Esophagus squamous epithelium (tissue), 5 donors: ENCODE data around the gene SKIC3. TPM values are rescaled to one million over a fixed set of nuclear protein-coding genes. Genes with fewer than 3 reads are reported as not detected.

Experiments used
- DNase-seq: peaks from one replicate; lab custom pipeline; 2025; lab: John Stamatoyannopoulos, UW
- H3K27ac ChIP-seq, 4 donors: fragments of 200-600 bp; sonication (generic); one replicate each; pipeline ENCODE4 v1.5.1; 2016 to 2019; ENCODE audit warnings: mild to moderate bottlenecking in 1 of 4
- H3K27me3 ChIP-seq, 4 donors: fragments of 200-600 bp; sonication (generic); 1 replicate in 3 of 4; 2 replicates in 1 of 4; pipeline versions ENCODE4 v1.5.1 to v1.6.0; 2017 to 2021; ENCODE audit warnings: antibody characterized with exemption in 1 of 4
- H3K36me3 ChIP-seq, 3 donors: fragments of 200-600 bp; sonication (generic); one replicate each; pipeline ENCODE4 v1.5.1; 2016 to 2019
- H3K4me1 ChIP-seq, 3 donors: fragments of 200-600 bp; sonication (generic); one replicate each; pipeline ENCODE4 v1.5.1; 2017 to 2019
- H3K4me3 ChIP-seq, 4 donors: fragments of 200-600 bp; sonication (generic); 1 replicate in 3 of 4; 2 replicates in 1 of 4; pipeline ENCODE4 v1.5.1; 2016 to 2019; ENCODE audit warnings: mild to moderate bottlenecking in 2 of 4, moderate library complexity in 1 of 4
- H3K9me3 ChIP-seq, 3 donors: fragments of 200-600 bp; sonication (generic); one replicate each; pipeline ENCODE4 v1.5.1; 2016 to 2019
- POLR2A ChIP-seq, 4 donors: fragments of 450-650 bp; IDR thresholded peaks; one replicate each; pipeline ENCODE4 v1.6.1; 2017; ENCODE audit warnings: antibody characterized with exemption in 4 of 4, mild to moderate bottlenecking in 4 of 4, moderate library complexity in 3 of 4
- WGBS, 2 donors: methylation state at CpG; one replicate each; pipeline ENCODE4 v1.1.5; 2018; 5-methylcytosine and 5-hydroxymethylcytosine counted together
- intact Hi-C: fragments of 100-400 bp; cut with DNase I; formaldehyde crosslinking; loops from one replicate; pipeline ENCODE4 v1.15.0; 2022
- total RNA-seq, 4 donors: library from RNA; depleted of rRNA; stranded (reverse); fragments of >200 nt; gene quantifications; one replicate each; pipeline ENCODE4 v1.1.0, GENCODE V29; 2016
- TF ChIP-seq, protein P1 (sequence below), 6 experiments: fragments of 450-650 bp in 4 of 6; fragments of 200-600 bp in 2 of 6; sonication (generic) in 2 of 6; IDR thresholded peaks; one replicate each; pipeline ENCODE4 v1.5.1; 2016 to 2019; ENCODE audit warnings: antibody characterized with exemption in 6 of 6, mild to moderate bottlenecking in 4 of 6, moderate library complexity in 4 of 6
- donor health status: DM: yes; HTN: yes; CAD: no.

SKIC3 gene
- total RNA-seq, 4 donors from 2014 or later = 27.0 to 71.3 (median 41.6) TPM

DNA sequence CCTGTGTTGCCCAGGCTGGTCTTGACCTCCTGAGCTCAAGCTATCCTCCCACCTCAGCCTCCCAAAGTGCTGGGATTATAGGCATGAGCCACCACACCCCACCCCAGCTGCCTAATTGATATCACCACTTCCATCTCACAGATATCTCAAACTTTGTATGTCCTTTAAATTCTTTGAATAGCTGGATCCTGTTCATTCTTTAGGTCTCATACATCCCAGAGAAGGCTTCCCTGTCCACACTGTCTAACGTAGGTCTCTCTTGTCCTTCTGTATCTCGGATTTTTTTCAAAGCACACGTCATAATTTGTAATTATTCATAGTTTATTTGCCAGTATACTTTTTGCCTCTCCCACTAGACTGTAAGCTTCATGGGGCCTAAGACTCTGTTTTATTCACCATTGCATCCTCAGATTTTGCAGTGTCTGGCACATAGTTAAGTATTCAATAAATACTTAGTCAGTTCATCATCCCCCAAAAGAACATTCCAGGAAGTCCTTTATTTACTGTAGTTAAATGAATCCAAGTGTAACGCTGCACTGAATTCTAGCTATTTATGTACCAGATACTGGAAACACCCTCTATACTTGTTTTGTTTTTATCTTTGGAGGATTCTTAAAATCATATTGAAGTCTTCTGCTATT, 10.6 kb upstream of the SKIC3 start:
- H3K36me3 ChIP-seq = peaks cover 0 to 40% (median 0%) of the 10 kb centered on the region in 3 donors
- H3K27me3 ChIP-seq = no peaks in the 10 kb centered on the region
- intact Hi-C loops = no loop called here
- H3K4me1 ChIP-seq = no peaks in the 10 kb centered on the region
- no peak for DNase-seq
- no peak overlapping the region for H3K4me3 ChIP-seq
- no peaks in the 10 kb centered on the region for H3K9me3 ChIP-seq
- TF ChIP-seq POLR2A (IDR thresholded peaks at IDR 0.05) = no peak
- TF ChIP-seq, protein P1, sequence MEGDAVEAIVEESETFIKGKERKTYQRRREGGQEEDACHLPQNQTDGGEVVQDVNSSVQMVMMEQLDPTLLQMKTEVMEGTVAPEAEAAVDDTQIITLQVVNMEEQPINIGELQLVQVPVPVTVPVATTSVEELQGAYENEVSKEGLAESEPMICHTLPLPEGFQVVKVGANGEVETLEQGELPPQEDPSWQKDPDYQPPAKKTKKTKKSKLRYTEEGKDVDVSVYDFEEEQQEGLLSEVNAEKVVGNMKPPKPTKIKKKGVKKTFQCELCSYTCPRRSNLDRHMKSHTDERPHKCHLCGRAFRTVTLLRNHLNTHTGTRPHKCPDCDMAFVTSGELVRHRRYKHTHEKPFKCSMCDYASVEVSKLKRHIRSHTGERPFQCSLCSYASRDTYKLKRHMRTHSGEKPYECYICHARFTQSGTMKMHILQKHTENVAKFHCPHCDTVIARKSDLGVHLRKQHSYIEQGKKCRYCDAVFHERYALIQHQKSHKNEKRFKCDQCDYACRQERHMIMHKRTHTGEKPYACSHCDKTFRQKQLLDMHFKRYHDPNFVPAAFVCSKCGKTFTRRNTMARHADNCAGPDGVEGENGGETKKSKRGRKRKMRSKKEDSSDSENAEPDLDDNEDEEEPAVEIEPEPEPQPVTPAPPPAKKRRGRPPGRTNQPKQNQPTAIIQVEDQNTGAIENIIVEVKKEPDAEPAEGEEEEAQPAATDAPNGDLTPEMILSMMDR (IDR thresholded peaks at IDR 0.05) = no peak
- WGBS, 2 donors = 81 to 91% methylated on average over 4 of the region's 4 CpGs
- H3K27ac ChIP-seq = no peak overlapping the region

DNA sequence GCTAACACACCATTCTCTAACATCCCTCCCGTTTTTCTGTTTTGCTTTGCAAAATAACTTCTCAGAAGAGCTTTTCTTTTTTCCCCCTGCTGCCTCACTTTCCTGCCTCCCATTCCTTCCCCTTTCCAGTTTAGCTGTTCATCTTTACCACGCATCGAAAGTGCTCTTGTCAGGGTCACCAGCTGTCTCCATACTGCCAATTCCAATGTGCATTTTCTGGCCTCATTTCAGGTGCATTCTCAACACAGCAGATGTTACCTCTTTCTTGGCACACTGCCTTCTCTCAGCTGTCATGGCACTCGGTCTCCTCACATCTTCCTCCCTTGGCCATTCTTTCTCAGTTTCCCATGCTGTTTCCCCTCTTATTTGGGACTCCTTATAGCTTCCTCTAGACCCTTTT, 9.7 kb upstream of the SKIC3 start:
- TF ChIP-seq, protein P1 (IDR thresholded peaks at IDR 0.05) = no peak
- TF ChIP-seq POLR2A (IDR thresholded peaks at IDR 0.05) = no peak
- no peak overlapping the region for H3K27ac ChIP-seq
- 76 to 78% methylated on average over 4 of the region's 4 CpGs for WGBS, 2 donors
- intact Hi-C loops = no loop called here
- no peaks in the 10 kb centered on the region for H3K4me1 ChIP-seq
- no peaks in the 10 kb centered on the region for H3K27me3 ChIP-seq
- peaks cover 0 to 31% (median 0%) of the 10 kb centered on the region in 3 donors for H3K36me3 ChIP-seq
- no peak overlapping the region for H3K4me3 ChIP-seq
- no peak for DNase-seq
- no peaks in the 10 kb centered on the region for H3K9me3 ChIP-seq

DNA sequence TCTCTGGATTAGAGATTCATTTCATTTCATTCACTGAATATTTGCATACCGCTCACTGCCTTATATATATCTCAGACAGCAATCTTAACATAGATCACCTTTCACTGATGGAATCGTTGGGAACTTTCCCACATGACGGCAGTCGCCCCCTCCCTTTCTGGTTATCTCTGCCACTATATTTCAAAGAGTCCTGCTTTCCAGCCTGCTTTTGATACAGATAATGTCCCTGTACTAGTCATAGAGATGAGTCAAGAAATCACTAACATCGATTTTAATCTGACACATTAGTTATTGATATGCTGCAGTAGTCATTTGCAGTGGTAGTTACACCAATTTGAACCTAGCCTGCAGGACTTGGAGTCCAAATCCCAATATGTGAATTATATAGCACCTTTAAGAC, 8.6 kb upstream of the SKIC3 start:
- intact Hi-C loops = no loop called here

DNA sequence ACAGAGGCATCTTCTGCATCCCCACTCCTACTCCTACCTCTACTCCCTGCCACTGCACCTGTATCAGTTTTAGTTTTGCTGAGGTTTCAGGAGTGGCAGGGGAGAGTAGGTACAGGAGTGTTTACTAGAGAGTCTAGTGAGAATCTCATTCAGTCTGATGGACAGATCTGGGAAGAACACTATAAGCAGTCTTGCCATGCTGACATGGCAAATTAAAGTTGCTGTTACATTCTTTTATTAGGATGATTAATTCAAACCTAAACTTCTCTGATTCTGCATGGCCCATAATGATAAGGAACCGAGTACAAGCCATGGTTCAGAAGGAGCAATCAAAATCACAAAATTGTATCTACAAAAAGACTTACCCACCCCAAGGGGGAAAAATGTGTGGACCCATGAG, 7.5 kb upstream of the SKIC3 start:
- intact Hi-C loops = no loop called here
- WGBS, 2 donors = 82 to 93% methylated on average over 1 of the region's 1 CpG
- no peaks in the 10 kb centered on the region for H3K27me3 ChIP-seq
- no peak overlapping the region for H3K4me3 ChIP-seq
- TF ChIP-seq, protein P1 (IDR thresholded peaks at IDR 0.05) = no peak
- no peak for TF ChIP-seq POLR2A (IDR thresholded peaks at IDR 0.05)
- H3K36me3 ChIP-seq = peaks cover 0 to 11% (median 0%) of the 10 kb centered on the region in 3 donors
- no peak for DNase-seq
- H3K27ac ChIP-seq = no peak overlapping the region
- no peaks in the 10 kb centered on the region for H3K9me3 ChIP-seq
- H3K4me1 ChIP-seq = no peaks in the 10 kb centered on the region

More for the DNA sequence above, 8.6 kb upstream of the SKIC3 start:
- no peak for DNase-seq
- H3K36me3 ChIP-seq = peaks cover 0 to 21% (median 0%) of the 10 kb centered on the region in 3 donors
- H3K27ac ChIP-seq = no peak overlapping the region
- H3K4me1 ChIP-seq = no peaks in the 10 kb centered on the region
- no peak overlapping the region for H3K4me3 ChIP-seq
- WGBS, 2 donors = 91 to 92% methylated on average over 5 of the region's 5 CpGs
- H3K27me3 ChIP-seq = no peaks in the 10 kb centered on the region
- no peaks in the 10 kb centered on the region for H3K9me3 ChIP-seq
- TF ChIP-seq, protein P1 (IDR thresholded peaks at IDR 0.05) = no peak
- no peak for TF ChIP-seq POLR2A (IDR thresholded peaks at IDR 0.05)

DNA sequence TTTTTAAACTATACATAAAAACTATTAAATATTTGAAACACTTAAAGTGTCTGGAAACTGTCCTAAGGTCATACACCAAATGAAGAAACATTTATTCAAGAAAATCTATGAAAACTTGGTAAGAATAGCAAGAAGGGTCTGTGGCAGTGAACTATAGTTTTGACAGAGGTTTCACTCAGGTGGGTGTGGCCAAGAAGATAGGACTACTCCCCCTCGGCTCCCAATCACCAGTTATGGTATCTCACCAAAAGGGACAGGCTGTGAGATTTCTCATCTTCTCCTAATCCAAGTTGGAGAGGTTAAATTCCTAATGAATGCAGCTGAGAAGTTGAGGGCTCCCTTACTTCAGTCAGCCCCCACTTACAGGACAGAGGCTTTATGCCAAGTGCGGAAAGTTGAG, 3.1 kb upstream of the SKIC3 start:
- intact Hi-C loops = no loop called here
- 87 to 90% methylated on average over 2 of the region's 2 CpGs for WGBS, 2 donors
- no peak for DNase-seq

More for the DNA sequence above, 3.1 kb upstream of the SKIC3 start:
- no peaks in the 10 kb centered on the region for H3K9me3 ChIP-seq
- H3K27me3 ChIP-seq = no peaks in the 10 kb centered on the region
- H3K27ac ChIP-seq = no peak overlapping the region
- H3K4me3 ChIP-seq = no peak overlapping the region
- H3K4me1 ChIP-seq = peaks cover 8 to 28% (median 12%) of the 10 kb centered on the region in 3 donors
- no peak for TF ChIP-seq POLR2A (IDR thresholded peaks at IDR 0.05)
- TF ChIP-seq, protein P1 (IDR thresholded peaks at IDR 0.05) = no peak
- H3K36me3 ChIP-seq = peaks cover 0 to 3% (median 0%) of the 10 kb centered on the region in 3 donors
